Activated gamma-delta T cell treated with Interleukin-2 at 50 U/mL for 16 hours (primary cell): ENCODE measurements around the gene SAMD10.
"Not testable (repeated sequence)": the region's sequence is repeated elsewhere in the genome, so short reads cannot be mapped to it uniquely, and the experiment has no call there.

Experiments
- DNase-seq: peaks from one replicate; pipeline ENCODE4 v3.0.0-alpha.2; 2020

Gene SAMD10

GRCh38 chr20:63939061-63939935, 40.1 kb downstream of the SAMD10 start:
- no peak for DNase-seq

GRCh38 chr20:63937596-63937995, 41.8 kb downstream of the SAMD10 start:
- no peak for DNase-seq

GRCh38 chr20:63935447-63935846, 44.0 kb downstream of the SAMD10 start:
- DNase-seq = no peak

- no peak for DNase-seq
These were observed 45.0 kb downstream of the SAMD10 start for GRCh38 chr20:63934271-63935068.

- DNase-seq = no peak
These were observed 45.8 kb downstream of the SAMD10 start for GRCh38 chr20:63933646-63934045.

- DNase-seq = no peak
These were observed 46.8 kb downstream of the SAMD10 start for GRCh38 chr20:63932606-63933160.

- no peak for DNase-seq
These were observed 47.7 kb downstream of the SAMD10 start for GRCh38 chr20:63931735-63932134.

- no peak for DNase-seq
These were observed 48.4 kb downstream of the SAMD10 start for GRCh38 chr20:63930971-63931553.

GRCh38 chr20:63929473-63929883, 50.0 kb downstream of the SAMD10 start:
- not testable (repeated sequence) for DNase-seq

GRCh38 chr20:63929071-63929470, 50.4 kb downstream of the SAMD10 start:
- DNase-seq = no peak

GRCh38 chr20:63926298-63926697, 53.1 kb downstream of the SAMD10 start:
- DNase-seq = no peak

GRCh38 chr20:63924241-63924640, 55.2 kb downstream of the SAMD10 start:
- DNase-seq = no peak
